Measurements from ENCODE around the gene SCYL1.
A peak's percentile ranks its signal among the peaks of the same experiment; 100 is the strongest.

SCYL1 gene

GRCh38 chr11:65493367-65494176 is 31.3 kb upstream of the SCYL1 start:
- no peak for DNase-seq (ENCODE audit: low read depth in 2 of 2)

- no peak for DNase-seq (ENCODE audit: low read depth in 2 of 2)
These were observed 28.4 kb upstream of the SCYL1 start for GRCh38 chr11:65496304-65497140.

GRCh38 chr11:65497141-65498041 is 27.5 kb upstream of the SCYL1 start:
- peak; percentile 99 for DNase-seq (ENCODE audit: low read depth in 2 of 2)

- DNase-seq (ENCODE audit: low read depth in 2 of 2) = peak in 1 of 2 donors; percentile 64
These were observed 26.7 kb upstream of the SCYL1 start for GRCh38 chr11:65498042-65498726.

GRCh38 chr11:65498727-65498976 is 26.2 kb upstream of the SCYL1 start:
- DNase-seq (ENCODE audit: low read depth in 2 of 2) = no peak

- peak; percentile 86 to 91 for DNase-seq (ENCODE audit: low read depth in 2 of 2)
These were observed 25.7 kb upstream of the SCYL1 start, which contains the start of gene MALAT1 for GRCh38 chr11:65498977-65499712. TSS of gene MALAT1 (plus strand) at chr11:65499045.

GRCh38 chr11:65499713-65500386 is 25.0 kb upstream of the SCYL1 start:
- DNase-seq (ENCODE audit: low read depth in 2 of 2) = no peak

- DNase-seq (ENCODE audit: low read depth in 2 of 2) = no peak
These were observed 24.3 kb upstream of the SCYL1 start for GRCh38 chr11:65500387-65501185.

GRCh38 chr11:65501186-65501471 is 23.8 kb upstream of the SCYL1 start:
- DNase-seq (ENCODE audit: low read depth in 2 of 2) = no peak

GRCh38 chr11:65501472-65502273 is 23.2 kb upstream of the SCYL1 start:
- no peak for DNase-seq (ENCODE audit: low read depth in 2 of 2)

GRCh38 chr11:65502274-65502554 is 22.7 kb upstream of the SCYL1 start:
- no peak for DNase-seq (ENCODE audit: low read depth in 2 of 2)

GRCh38 chr11:65502555-65503367 is 22.1 kb upstream of the SCYL1 start:
- DNase-seq (ENCODE audit: low read depth in 2 of 2) = no peak

GRCh38 chr11:65503368-65503948 is 21.4 kb upstream of the SCYL1 start:
- no peak for DNase-seq (ENCODE audit: low read depth in 2 of 2)

- DNase-seq (ENCODE audit: low read depth in 2 of 2) = no peak
These were observed 20.8 kb upstream of the SCYL1 start for GRCh38 chr11:65503949-65504673.

- DNase-seq (ENCODE audit: low read depth in 2 of 2) = no peak
These were observed 20.0 kb upstream of the SCYL1 start for GRCh38 chr11:65504674-65505465.

All from stimulated activated CD4-positive, alpha-beta T cell treated with anti-CD3 and anti-CD28 coated beads, Interleukin-15, amount 100 ng/mL, for 48 hours (primary cell).